GM19025 (cell line): ENCODE data around the gene RASD1.

Experiments used
- ATAC-seq: cut with Tn5 transposase; IDR thresholded peaks from one replicate; pipeline ENCODE4 v1.9.1; 2021; ENCODE audit warnings: mild to moderate bottlenecking, low read depth, moderate library complexity; ENCODE audit not compliant: unreplicated experiment

RASD1 gene

GRCh38 chr17:17527956-17528500, 31.8 kb upstream of the RASD1 start:
- no peak for ATAC-seq

- no peak for ATAC-seq
Observed at GRCh38 chr17:17527534-17527933, 31.3 kb upstream of the RASD1 start.

GRCh38 chr17:17526369-17526768, 30.2 kb upstream of the RASD1 start:
- ATAC-seq, result no peak

GRCh38 chr17:17525956-17526355, 29.8 kb upstream of the RASD1 start:
- no peak for ATAC-seq

- no peak for ATAC-seq
Observed at GRCh38 chr17:17525311-17525710, 29.1 kb upstream of the RASD1 start.

- ATAC-seq, result no peak
Observed at GRCh38 chr17:17523731-17524490, 27.7 kb upstream of the RASD1 start.

GRCh38 chr17:17523001-17523730, 27.0 kb upstream of the RASD1 start:
- no peak for ATAC-seq

GRCh38 chr17:17520599-17521232, 24.5 kb upstream of the RASD1 start:
- ATAC-seq, result no peak

GRCh38 chr17:17519886-17520285, 23.7 kb upstream of the RASD1 start:
- no peak for ATAC-seq

- no peak for ATAC-seq
Observed at GRCh38 chr17:17518951-17519350, 22.8 kb upstream of the RASD1 start.

- ATAC-seq, result no peak
Observed at GRCh38 chr17:17518014-17518413, 21.8 kb upstream of the RASD1 start.

GRCh38 chr17:17516941-17517720, 20.9 kb upstream of the RASD1 start:
- ATAC-seq, result no peak

- no peak for ATAC-seq
Observed at GRCh38 chr17:17515934-17516930, 20.0 kb upstream of the RASD1 start.

GRCh38 chr17:17514993-17515933, 19.1 kb upstream of the RASD1 start:
- no peak for ATAC-seq

- no peak for ATAC-seq
Observed at GRCh38 chr17:17514361-17514992, 18.3 kb upstream of the RASD1 start.

- ATAC-seq, result no peak
Observed at GRCh38 chr17:17513626-17514025, 17.4 kb upstream of the RASD1 start.

GRCh38 chr17:17512866-17513265, 16.7 kb upstream of the RASD1 start:
- ATAC-seq, result no peak
